DMS53 treated with DMSO at 0.1 percent for 48 hours (cell line): ENCODE data around the gene LRP5.
A peak's percentile ranks its signal among the peaks of the same experiment; 100 is the strongest.

Experiments
- DNase-seq: peaks from one replicate; lab custom pipeline; 2025; ENCODE audit not compliant: unreplicated experiment; lab: John Stamatoyannopoulos, UW

LRP5 gene

DNA sequence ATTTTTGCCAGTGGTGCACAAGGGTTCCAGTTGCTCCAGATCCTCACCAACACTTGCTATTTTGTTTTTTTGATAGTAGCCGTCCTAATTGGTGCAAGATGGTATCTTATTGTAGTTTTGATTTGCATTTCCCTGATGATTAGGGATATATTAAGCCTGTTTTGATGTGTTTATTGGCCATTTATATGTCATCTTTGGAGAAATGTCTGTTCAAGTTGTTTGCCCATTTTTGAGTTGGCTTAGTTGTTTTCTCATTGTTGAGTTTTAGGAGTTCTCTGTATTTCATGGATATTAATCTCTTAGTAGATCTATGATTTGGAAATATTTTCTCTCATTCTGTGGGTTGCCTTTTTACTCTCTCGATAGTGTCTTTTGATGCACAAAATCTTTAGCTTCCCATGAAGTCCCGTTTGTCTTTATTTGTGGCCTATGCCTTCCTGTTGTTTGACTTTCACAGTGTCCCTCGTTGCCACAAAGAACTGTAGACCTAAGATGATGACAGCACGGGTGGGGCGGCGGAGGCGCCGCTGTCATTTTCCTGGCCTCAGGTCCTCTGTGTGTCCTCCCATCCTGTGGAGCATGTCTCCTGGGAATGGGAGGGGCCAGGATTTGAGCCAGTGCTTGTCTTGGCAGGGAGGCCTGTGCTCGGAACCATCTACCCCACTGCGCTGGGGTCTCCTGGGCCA is 33.5 kb downstream of the LRP5 start:
- no peak for DNase-seq

DNA sequence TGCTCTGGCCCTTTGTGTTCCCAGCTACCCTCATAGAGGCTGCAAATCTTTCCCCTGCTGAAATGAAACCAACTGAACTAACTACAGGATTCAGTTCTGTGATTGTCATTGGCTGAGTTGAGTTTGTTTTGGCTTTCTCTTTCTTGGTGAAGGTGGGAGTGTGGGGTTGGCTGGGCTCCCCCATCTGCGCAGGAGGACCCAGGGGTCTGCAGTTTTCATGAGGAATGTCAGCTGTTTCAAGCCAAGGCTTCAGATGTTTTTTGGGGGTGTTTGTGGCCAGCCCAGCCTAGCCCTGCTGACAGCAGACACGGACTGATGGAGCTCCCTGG is 34.0 kb downstream of the LRP5 start:
- DNase-seq: no peak

DNA sequence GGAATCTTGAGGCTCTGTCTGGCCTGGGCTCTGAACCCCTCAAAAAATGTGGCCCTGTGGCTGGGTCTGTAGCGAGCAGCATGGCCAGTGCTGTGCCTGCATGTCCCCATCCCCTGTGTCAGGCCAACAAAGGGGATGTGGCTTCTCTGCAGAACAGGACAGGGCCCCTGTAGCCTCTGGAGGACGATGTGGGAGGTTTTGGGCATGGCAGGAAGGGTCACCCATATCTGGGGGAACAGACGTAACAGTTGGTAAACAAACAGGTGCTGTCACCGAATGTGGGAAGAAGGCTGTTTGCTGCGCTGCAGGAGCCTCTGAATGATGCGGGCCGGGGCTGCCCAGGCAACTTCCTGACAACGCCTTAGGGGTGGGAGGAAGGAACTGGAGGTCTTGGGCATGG is 35.0 kb downstream of the LRP5 start:
- DNase-seq: no peak

DNA sequence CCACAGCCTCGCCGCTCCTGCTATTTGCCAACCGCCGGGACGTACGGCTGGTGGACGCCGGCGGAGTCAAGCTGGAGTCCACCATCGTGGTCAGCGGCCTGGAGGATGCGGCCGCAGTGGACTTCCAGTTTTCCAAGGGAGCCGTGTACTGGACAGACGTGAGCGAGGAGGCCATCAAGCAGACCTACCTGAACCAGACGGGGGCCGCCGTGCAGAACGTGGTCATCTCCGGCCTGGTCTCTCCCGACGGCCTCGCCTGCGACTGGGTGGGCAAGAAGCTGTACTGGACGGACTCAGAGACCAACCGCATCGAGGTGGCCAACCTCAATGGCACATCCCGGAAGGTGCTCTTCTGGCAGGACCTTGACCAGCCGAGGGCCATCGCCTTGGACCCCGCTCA is 35.5 kb downstream of the LRP5 start:
- no peak for DNase-seq

DNA sequence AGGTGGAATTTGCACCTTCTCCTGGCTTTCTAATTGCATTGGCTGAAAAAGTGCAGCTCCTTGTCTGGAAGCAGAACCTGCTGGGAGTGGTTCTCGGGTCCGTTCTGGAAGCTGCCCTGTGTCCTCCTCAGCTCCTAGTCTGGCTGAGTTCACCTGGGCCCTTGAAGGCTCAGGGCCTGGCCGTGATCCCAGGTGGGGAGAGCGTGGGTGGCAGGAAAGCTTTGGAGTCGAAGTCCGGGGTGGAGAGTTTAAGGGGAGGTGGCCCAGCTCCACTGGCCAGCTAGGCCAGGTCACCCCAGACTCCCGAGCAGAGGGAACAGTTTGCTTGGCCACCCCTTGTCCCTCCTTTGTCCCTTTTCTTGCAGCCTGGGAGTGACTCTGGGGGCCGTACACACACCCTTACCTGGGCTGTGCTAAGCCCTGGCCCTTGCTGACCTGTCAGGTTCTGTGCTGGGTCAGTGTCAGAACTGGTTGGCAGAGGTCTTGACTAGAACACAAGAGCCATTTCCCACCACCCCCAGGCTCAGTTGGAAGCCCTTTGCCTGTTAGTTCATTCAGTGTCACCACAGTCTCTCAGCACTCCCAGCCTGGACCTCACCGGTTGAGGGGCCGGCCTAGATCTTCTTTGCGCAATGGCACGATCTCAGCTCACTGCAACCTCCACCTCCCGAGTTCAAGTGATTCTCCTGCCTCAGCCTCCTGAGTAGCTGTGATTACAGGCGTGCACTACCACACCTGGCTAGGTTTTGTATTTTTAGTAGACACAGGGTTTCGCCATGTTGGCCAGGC is 37.3 kb downstream of the LRP5 start:
- no peak for DNase-seq

DNA sequence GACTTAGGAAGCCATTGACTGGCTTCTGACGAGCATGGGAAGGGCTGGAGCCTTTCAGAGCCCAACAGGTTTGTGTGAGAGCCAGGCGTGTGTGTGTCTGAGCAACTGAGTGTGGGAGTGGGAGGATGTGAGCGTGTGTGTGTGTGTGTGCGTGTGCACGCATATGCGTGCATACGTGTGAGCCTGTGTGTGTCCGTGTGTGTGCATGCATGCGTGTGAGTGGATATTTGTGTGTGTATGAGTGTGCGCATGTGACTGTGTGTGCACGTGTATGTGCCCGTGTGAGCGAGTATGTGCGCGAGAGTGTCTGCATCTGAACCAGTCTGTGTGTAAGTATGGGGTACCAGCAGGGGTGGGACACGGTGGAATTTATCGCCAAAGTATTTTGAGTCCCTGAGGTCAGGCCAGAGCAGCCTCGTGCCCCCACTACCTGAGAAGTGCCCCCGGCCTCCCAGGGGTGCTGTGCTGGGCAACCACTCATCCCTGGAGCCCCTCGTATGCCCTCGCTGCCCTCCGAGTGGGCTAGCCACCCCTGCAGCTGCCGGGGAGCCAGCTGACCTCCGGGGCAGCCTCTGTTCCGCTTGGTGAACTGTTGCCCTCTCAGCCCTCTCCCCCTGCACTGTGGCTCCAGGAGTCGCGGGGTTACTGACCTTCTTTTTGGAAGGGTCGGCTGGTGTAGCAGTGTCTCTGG is 38.5 kb downstream of the LRP5 start:
- DNase-seq: no peak

DNA sequence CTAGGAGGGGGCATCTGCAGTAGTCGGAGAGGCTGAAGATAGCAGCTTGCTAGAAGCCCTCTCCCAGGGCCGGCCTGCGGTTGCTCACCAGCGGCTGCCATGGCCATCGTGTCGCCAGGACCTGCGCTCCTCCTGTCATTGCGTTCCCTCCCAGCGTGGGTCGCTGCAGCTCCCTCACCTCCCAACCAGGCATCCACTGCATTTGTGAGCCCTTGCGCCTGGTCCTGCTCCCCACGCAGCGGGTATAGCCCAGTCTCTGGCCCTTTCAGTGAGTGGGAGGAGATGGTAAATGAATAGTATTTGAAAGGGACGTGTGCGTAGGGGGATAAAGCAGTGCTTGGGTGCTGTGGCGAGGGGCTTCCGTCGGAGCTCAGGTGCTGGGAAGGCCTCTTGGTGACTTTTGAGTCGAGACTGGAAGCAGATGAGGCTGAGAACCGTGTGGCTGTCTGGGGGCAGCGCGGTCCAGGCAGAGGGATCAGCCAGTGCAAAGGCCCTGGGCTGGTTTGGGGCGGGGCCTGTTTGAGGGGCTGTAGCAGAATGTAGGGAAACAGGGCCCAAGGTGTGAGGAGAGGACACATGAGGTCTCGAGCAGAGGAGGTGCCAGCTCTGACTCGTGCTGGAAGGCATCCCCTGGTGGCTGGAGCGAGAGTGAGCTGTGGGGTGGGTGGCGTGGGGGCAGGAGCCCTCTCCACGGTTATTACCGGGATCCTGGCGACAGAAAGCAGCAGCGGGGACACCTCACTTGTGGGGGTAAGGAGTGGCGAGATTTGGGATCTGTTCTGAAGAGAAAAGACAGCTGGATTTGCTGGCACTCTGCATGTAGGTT is 39.3 kb downstream of the LRP5 start:
- no peak for DNase-seq

DNA sequence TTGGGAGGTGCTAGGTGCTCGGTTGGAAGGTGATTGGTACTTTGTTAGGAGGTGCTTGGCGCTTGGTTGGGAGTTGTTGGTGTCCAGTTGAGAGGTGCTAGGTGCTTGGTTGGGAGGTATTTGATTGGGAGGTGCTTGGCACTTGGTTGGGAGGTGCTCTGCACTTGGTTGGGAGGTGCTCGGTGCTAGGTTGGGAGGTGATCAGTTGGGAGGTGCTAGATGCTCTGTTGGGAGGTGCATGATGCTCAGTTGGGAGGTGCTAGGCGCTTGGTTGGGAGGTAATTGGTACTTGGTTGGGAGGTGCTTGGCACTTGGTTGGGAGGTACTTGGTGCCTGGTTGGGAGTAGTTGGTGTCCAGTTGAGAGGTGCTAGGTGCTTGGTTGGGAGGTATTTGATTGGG is 40.2 kb downstream of the LRP5 start:
- DNase-seq: no peak

DNA sequence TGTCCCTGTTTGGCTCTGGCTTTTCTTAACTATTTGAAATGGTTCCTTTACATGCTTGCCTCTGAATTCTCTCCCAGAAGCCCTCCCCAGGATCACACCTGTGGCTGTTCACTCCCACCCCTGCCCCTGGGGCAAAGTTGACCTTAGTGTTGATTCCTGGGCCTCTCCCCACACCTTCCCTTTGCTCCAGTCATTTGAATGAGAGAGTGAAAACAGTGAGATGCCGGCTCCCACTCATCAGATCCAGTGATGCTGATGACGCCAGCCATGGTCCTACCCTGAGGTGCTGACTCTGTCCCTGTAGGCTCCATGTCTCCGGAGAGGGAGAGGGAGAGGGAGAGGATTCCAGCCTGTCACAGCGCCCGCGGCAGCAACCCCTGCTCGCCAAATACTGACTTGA is 40.7 kb downstream of the LRP5 start:
- no peak for DNase-seq

DNA sequence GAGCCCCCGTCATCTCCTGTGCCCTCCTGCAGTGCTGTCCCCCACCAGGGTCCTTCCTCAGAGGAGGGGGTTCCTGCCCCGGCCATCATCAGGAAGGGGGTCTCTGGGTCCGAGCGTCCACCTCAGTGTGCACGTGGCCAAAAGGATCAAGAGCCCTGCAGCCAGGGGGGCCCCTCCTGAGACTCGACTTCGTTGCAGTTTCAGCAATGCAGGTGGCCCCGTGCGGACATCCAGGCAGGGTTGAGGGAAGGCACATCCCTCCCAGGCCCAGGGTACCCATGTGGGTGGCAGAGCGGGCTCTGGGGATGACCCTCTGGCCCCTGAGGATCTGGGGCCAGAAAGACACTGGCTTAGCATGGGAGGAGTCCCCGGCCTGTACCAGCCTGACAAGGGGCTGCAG is 41.3 kb downstream of the LRP5 start:
- DNase-seq: no peak

DNA sequence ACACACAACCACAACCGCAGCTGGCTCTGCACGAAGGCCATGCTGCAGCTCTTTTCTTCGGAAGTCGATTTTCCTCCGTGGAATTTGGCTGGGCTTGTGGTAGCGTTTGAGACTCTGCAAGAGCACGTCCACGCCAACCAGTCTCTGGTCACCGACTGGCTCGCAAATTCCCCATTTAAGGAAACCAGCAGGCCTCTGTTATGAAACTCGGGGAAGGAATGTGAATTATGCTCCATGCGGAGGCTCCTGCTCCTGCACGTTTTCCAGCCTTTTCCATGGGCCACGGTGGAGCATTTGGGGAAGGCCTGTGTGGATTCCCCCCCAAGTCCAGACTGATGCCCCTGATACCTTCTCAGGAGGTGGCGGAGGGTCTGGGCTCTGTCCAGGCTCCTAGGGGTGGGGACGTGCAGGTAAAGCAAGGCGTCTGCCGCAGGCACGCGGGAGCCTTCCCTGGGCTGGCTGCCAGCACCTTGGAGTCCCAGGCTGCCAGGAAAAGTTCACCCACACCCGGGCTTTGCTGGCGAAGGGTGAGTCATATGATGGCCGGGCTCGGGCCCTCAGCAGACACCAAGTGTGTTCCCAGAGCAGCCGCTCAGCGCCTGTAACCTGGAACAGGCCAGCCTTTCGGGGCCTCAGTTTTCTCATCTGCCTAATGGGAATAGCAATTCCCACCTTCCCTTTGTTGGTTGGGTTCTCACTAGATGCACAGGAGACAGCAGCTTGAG is 41.9 kb downstream of the LRP5 start:
- DNase-seq: no peak

DNA sequence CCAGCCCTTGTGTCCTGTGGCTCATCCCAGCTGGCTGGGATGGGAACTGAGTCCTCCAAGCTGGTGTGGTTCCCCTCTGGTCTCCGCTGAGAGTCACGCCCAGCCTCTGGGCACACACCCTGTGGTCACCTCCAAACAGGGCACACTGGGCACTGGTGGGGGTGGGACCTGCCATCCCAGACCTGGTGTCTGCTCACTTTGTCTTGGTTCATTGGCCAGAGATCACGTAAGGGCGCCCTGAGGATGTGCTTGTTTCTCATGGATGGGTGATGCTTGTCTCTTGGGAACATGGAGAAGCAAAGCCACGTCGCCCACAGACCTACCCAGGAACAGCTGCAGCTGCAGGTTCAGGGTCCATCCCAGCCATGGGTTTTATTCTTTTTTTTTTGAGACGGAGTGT is 43.1 kb downstream of the LRP5 start:
- no peak for DNase-seq

DNA sequence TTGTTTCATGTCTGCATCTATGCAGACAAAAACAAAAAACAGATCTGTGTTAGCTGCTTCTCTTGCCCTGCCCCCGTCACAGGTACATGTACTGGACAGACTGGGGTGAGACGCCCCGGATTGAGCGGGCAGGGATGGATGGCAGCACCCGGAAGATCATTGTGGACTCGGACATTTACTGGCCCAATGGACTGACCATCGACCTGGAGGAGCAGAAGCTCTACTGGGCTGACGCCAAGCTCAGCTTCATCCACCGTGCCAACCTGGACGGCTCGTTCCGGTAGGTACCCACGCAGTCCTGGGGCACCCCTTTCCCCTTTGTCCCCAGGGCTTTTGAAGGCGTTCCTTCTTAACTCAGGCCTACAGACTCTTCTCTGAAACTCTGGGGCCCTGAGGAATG is 45.2 kb downstream of the LRP5 start:
- no peak for DNase-seq

DNA sequence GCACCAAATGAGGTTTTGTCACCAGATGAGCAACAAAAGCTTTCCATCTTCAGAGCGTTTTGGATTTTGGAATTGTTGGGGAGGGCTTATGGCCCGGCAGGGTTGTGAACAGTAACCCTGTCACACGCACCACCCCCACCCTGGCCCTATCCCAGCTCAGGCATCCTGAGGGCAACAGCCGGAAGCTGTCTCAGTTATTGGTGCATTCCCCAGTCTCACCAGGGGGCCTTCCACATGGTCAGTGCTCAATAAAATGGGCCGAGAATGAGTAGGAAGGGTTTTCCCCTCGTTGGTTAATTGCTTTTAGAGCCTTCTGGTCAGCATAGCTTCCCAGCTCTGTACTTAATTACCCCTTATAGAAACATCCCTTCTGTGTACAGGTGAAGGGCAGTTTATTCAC is 46.0 kb downstream of the LRP5 start:
- no peak for DNase-seq

DNA sequence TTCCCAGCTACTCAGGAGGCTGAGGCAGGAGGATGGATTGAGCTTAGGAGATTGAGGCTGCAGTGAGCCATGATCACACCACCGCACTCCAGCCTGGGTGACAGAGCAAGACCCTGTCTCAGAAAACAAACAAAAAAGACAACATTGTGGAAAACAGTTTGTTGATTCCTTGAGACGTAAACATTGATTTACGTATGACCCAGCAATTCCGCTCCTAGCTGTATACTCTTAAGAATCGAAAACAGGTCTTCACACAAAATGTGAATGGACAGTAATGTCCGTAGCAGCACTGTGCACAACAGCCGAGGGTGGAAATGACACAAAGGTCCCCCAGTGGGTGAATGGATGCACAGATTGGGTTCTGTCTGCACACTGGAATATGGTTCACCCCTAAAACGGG is 49.3 kb downstream of the LRP5 start:
- DNase-seq: no peak

DNA sequence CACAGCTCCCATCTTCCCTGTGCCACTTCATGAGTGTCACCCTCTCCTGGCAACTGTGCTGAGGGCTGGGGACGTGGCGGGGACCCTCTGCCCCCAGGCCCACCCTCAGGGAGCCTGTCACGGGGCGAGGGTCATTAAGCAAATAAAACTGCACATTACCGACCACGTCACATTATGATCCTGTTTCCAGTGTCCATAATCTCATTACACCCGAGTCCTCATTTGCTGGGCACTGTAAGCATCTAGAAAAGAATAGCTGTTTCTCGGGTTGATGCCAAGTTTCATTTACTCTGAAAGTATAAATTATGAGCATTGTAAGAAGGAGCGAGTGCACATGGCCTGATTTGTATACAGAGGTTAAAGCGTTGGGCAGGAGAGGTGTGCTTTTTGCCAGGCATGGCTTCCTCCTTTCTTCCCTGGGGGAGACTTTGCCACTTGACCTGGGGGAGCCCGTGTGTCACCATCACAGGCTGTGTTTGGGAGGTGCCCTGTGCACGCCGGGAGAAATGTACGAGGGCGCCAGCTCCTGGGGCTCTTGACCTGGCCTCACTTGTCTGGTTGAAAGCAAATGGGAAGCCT is 50.5 kb downstream of the LRP5 start:
- no peak for DNase-seq

DNA sequence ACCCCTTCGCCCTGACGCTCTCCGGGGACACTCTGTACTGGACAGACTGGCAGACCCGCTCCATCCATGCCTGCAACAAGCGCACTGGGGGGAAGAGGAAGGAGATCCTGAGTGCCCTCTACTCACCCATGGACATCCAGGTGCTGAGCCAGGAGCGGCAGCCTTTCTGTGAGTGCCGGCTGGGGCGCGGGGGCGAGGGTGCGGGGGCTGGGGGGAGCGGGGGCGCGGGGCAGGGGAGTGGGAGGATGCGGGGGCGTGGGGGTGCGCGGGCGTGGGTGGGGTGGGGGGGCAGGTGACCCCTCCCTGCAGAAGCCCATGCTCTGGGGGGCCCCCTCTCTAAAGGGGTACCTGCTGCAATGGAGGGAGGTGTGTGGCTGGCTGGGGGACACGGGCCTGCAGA is 51.4 kb downstream of the LRP5 start:
- no peak for DNase-seq

DNA sequence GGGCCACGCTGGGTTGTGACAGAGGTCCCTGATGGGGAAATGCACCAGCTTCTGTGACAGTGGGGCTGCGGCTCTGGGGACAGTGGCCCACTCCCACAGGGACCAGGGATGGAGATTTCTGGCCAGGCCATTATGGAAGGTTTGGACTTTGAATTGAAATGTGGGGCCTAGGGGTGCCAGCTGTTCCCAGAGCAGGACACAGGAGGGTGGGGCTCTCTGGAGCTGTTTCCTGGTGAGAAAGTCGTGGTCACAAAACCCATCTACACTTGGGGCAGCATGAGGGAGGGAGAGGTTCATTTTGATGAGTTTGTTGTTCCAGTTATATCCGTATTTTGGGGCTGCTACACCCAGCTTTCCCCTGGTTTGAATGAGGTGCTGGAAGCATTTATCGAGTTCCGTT is 52.2 kb downstream of the LRP5 start:
- DNase-seq: no peak

DNA sequence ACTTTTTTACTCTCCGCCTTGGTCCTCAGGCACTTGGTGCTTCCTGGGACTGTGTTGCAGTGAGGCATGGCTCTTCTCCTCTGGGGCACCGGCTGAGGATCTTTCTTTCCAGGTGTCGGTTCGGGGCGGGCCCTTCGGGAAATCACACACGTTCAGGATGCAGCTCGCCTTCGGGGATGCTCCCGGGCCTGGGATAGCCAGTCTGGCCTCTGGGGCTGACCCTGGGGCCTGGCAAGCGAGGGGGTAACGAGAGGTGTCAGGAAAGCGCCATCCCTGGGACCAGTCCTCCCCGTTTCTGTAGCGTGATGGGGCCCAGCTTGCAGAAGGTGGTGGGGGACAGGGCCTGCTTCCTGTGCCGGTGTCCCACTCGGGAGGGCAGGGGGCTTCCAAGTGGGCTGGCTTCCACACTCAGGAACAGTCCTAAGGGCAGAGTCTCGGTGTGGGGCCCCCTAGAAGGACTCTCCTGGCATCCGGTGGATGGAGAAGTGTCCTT is 53.6 kb downstream of the LRP5 start:
- DNase-seq: no peak

DNA sequence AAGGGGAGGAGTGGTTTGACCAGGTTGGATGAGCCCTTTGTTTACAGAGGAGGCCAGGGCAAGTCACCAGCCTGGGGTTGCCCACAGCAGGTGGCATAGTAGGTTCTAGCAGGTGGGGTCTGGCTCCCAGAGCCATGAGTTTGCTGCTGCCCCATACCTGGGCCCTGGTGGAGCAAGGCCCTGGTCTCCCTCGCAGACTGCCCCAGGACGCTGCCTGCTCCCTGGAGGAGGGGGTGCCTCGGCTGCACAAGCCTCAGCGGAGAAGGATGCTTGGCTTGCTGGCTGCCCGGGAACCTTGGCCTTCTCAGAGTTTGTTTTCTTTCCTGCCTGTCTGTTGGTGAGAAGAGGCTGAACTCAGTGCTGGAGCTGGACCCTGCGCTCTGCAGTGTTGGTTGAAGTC is 54.9 kb downstream of the LRP5 start:
- DNase-seq: peak; percentile 34
